HepG2 (cell line): Measurements from ENCODE around the gene TADA3. TPM values are rescaled to one million over a fixed set of nuclear protein-coding genes. Genes with fewer than 3 reads are reported as not detected.

ENCODE experiments used
- EHMT2 ChIP-seq: fragments of 200-600 bp; sonication (generic); IDR thresholded peaks from 2 replicates; pipeline ENCODE4 v1.7.0; 2017; ENCODE audit warnings: antibody characterized with exemption, low read depth, low read length, borderline replicate concordance
- GATAD2A ChIP-seq: IDR thresholded peaks from 2 replicates; pipeline ENCODE4 v1.6.1; 2016
- HNRNPL ChIP-seq: fragments of 200-400 bp; formaldehyde crosslinking; IDR thresholded peaks from 2 replicates; pipeline ENCODE4 v1.6.1; 2017; ENCODE audit warnings: mild to moderate bottlenecking, low read depth, low read length
- KLF12 ChIP-seq: sonication (generic); formaldehyde crosslinking; IDR thresholded peaks from 2 replicates; pipeline ENCODE4 v1.4.0; 2020; ENCODE audit warnings: missing genetic modification reagents, borderline replicate concordance
- KLF16 ChIP-seq, 2 experiments: sonication (generic) in 1 of 2; formaldehyde crosslinking in 1 of 2; IDR thresholded peaks; 2 replicates each; pipeline versions ENCODE4 v1.6.1 to v1.8.0; 2016 to 2023; ENCODE audit warnings: missing genetic modification reagents in 2 of 2, missing compliant biosample characterization in 1 of 2
- NBN ChIP-seq: fragments of 450-650 bp; conservative IDR thresholded peaks from 2 replicates; pipeline ENCODE4 v1.6.1; 2017
- NFRKB ChIP-seq: fragments of 450-650 bp; IDR thresholded peaks from 2 replicates; pipeline ENCODE4 v1.6.1; 2017
- SMAD9 ChIP-seq: sonication (generic); formaldehyde crosslinking; IDR thresholded peaks from 2 replicates; pipeline ENCODE4 v1.5.1; 2020; ENCODE audit warnings: mild to moderate bottlenecking, missing genetic modification reagents
- SMARCE1 ChIP-seq: fragments of 450-650 bp; IDR thresholded peaks from 2 replicates; pipeline ENCODE4 v1.6.1; 2017; ENCODE audit warnings: borderline replicate concordance
- SP2 ChIP-seq: sonication (generic); formaldehyde crosslinking; IDR thresholded peaks from 2 replicates; pipeline ENCODE4 v1.5.1; 2020; ENCODE audit warnings: mild to moderate bottlenecking, missing genetic modification reagents
- TBX2 ChIP-seq: sonication (generic); formaldehyde crosslinking; IDR thresholded peaks from 2 replicates; pipeline ENCODE4 v1.5.0; 2020; ENCODE audit warnings: missing genetic modification reagents, mild to moderate bottlenecking, borderline replicate concordance
- ZGPAT ChIP-seq: IDR thresholded peaks from 2 replicates; pipeline ENCODE4 v1.6.1; 2016; ENCODE audit warnings: mild to moderate bottlenecking
- ZNF207 ChIP-seq: fragments of 450-650 bp; IDR thresholded peaks from 2 replicates; pipeline ENCODE4 v1.6.1; 2016; ENCODE audit warnings: antibody characterized with exemption, borderline replicate concordance
- ZNF280D ChIP-seq: sonication (generic); formaldehyde crosslinking; IDR thresholded peaks from 2 replicates; pipeline ENCODE4 v1.5.1; 2020; ENCODE audit warnings: mild to moderate bottlenecking, missing genetic modification reagents
- ZNF646 ChIP-seq: sonication (generic); formaldehyde crosslinking; IDR thresholded peaks from 2 replicates; pipeline ENCODE4 v1.9.0; 2021; ENCODE audit warnings: mild to moderate bottlenecking, missing genetic modification reagents
- ZNF740 ChIP-seq: sonication (generic); formaldehyde crosslinking; IDR thresholded peaks from 2 replicates; pipeline ENCODE4 v1.4.0; 2020; ENCODE audit warnings: missing genetic modification reagents
- polyA plus RNA-seq, 8 experiments: library from polyadenylated mRNA; depleted of rRNA in 3 of 8; stranded (reverse) in 7 of 8; unstranded in 1 of 8; fragments of >200 nt; fragmentation: Illumina TruSeq in 4 of 8; extraction: Trizol in 4 of 8; gene quantifications; 2 replicates each; pipeline versions ENCODE4 v1.2.1 to v1.2.3, GENCODE V29; 2011 to 2016; ENCODE audit warnings: low read depth in 4 of 8, missing spikeins in 1 of 8, mixed read lengths in 1 of 8; ENCODE audit not compliant: insufficient read depth in 1 of 8
- total RNA-seq, 5 experiments: library from RNA; depleted of rRNA; stranded (reverse); fragments of >200 nt; fragmentation: Illumina TruSeq; extraction: Trizol; gene quantifications; 2 replicates each; pipeline ENCODE4 v1.2.3, GENCODE V29; 2016; ENCODE audit warnings: low read depth in 1 of 5

TADA3 gene
- total and polyA plus RNA-seq, 2 of the 13 experiments (the other 11 are each of a cell fraction or from before 2014, with no cell fraction given), result 32.1 to 37.1 TPM

GRCh38 chr3:9792405-9793160 lies at the start of gene TADA3, which contains the start of gene ARPC4 (continued):
- TF ChIP-seq ZNF646 (CRISPR knock-in tag) (no peak), KLF12 (CRISPR knock-in tag) (no peak), GATAD2A (CRISPR knock-in tag) (no peak), EHMT2 (no peak), SP2 (CRISPR knock-in tag) (peak; percentile 62), TBX2 (CRISPR knock-in tag) (peak; percentile 61; the same call in 1 of the 2 replicates), ZGPAT (CRISPR knock-in tag) (peak; percentile 53; the same call in 1 of the 2 replicates), HNRNPL (0 out of 2 replicates have a peak, but pooled peaks have one; percentile 52), ZNF280D (no peak), NFRKB (no peak), ZNF207 (no peak), NBN (no peak), ZNF740 (CRISPR knock-in tag) (no peak), KLF16 (CRISPR knock-in tag; IDR thresholded peaks at IDR 0.05) (peak in 1 of 2 experiments; percentile 65; a peak in 1 of 4 replicates), SMARCE1 (no peak), SMAD9 (no peak)
